Measurements from ENCODE around the gene H6PD. TPM values are rescaled to one million over a fixed set of nuclear protein-coding genes. Genes with fewer than 3 reads are reported as not detected.

H6PD gene
- total RNA-seq, 1 experiment from 2014 or later, result 12.6 TPM

GRCh38 chr1:9313576-9313975 lies 79.0 kb downstream of the H6PD start:
- H3K36me3 ChIP-seq, result peaks cover 21% of the 10 kb centered on the region
- H3K4me1 ChIP-seq (replicated peaks), result peaks cover 45% of the 10 kb centered on the region
- no peak for DNase-seq (ENCODE audit: low read depth in 1 of 2, low spot score in 2 of 2)

DNA sequence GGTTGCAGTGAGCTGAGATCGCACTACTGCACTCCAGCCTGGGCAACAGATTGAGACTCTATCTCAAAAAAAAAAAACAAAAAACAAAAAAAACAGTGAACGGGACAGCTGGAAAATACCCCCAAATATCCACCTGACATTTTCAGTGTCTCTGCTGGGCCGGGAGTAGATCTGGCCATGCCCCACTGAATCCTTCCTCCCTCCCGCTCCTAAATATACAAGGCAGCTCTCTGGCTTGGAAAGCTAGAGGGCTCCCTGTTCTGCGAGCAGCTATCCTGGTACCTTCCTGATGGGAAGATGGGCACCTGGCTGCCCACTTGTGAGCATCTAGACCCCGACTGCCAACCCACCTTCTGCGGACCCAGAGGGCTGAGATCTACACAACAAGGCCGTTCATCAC lies 79.5 kb downstream of the H6PD start:
- peaks cover 23% of the 10 kb centered on the region for H3K36me3 ChIP-seq
- H3K4me3 ChIP-seq, result no peak overlapping the region
- no peaks in the 10 kb centered on the region for H3K27me3 ChIP-seq (replicated peaks)
- peaks cover 48% of the 10 kb centered on the region for H3K4me1 ChIP-seq (replicated peaks)
- DNase-seq (ENCODE audit: low read depth in 1 of 2, low spot score in 2 of 2), result no peak
- no peaks in the 10 kb centered on the region for H3K9me3 ChIP-seq (replicated peaks)
- no peak overlapping the region for H3K27ac ChIP-seq

More at GRCh38 chr1:9313576-9313975, 79.0 kb downstream of the H6PD start:
- Histone ChIP-seq H3K9me3 (replicated peaks) (no peaks in the 10 kb centered on the region), H3K4me3 (no peak overlapping the region), H3K27ac (no peak overlapping the region), H3K27me3 (replicated peaks) (no peaks in the 10 kb centered on the region)

GRCh38 chr1:9314711-9315379 lies 80.3 kb downstream of the H6PD start:
- Histone ChIP-seq H3K36me3 (peaks cover 28% of the 10 kb centered on the region), H3K9me3 (replicated peaks) (no peaks in the 10 kb centered on the region), H3K4me1 (replicated peaks) (peaks cover 55% of the 10 kb centered on the region), H3K4me3 (no peak overlapping the region), H3K27ac (peak overlapping the region; percentile 83), H3K27me3 (replicated peaks) (no peaks in the 10 kb centered on the region)
- DNase-seq (ENCODE audit: low read depth in 1 of 2, low spot score in 2 of 2), result peak in 1 of 2 experiments; percentile 31

- peak overlapping the region; percentile 83 for H3K27ac ChIP-seq
- no peak overlapping the region for H3K4me3 ChIP-seq
- H3K27me3 ChIP-seq (replicated peaks), result no peaks in the 10 kb centered on the region
Measured at GRCh38 chr1:9315411-9316079, 81.0 kb downstream of the H6PD start.

DNA sequence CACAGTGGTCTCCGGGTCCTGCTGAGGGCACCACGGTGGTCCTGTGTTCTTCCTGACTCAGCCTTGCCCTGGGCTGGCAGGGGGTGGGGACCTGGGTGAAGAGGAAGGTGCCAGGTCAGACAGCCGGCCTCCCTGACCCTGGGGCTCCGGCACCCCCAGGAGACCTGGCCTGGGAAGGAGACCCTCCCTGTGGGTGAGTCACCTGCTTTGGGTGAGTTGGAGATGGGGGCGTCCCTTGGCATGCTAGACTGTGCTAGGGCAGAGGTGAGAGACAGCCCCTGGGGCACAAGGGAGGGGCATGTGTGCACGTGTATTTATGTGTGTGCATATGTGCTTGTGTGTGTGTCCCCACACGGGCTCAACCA lies 81.5 kb downstream of the H6PD start:
- H3K27ac ChIP-seq, result peak overlapping the region; percentile 83
- no peak for DNase-seq (ENCODE audit: low read depth in 1 of 2, low spot score in 2 of 2)

More at GRCh38 chr1:9315411-9316079, 81.0 kb downstream of the H6PD start:
- Histone ChIP-seq H3K4me1 (replicated peaks) (peaks cover 62% of the 10 kb centered on the region), H3K36me3 (peaks cover 28% of the 10 kb centered on the region), H3K9me3 (replicated peaks) (no peaks in the 10 kb centered on the region)
- peak; percentile 79 to 92 for DNase-seq (ENCODE audit: low read depth in 1 of 2, low spot score in 2 of 2)

GRCh38 chr1:9316512-9316911 lies 81.9 kb downstream of the H6PD start:
- Histone ChIP-seq H3K27ac (peak overlapping the region; percentile 83), H3K27me3 (replicated peaks) (no peaks in the 10 kb centered on the region), H3K9me3 (replicated peaks) (no peaks in the 10 kb centered on the region), H3K4me3 (no peak overlapping the region), H3K4me1 (replicated peaks) (peaks cover 72% of the 10 kb centered on the region), H3K36me3 (peaks cover 28% of the 10 kb centered on the region)
- no peak for DNase-seq (ENCODE audit: low read depth in 1 of 2, low spot score in 2 of 2)

More for the DNA sequence above, 81.5 kb downstream of the H6PD start:
- H3K4me1 ChIP-seq (replicated peaks), result peaks cover 67% of the 10 kb centered on the region
- no peak overlapping the region for H3K4me3 ChIP-seq
- no peaks in the 10 kb centered on the region for H3K27me3 ChIP-seq (replicated peaks)
- H3K9me3 ChIP-seq (replicated peaks), result no peaks in the 10 kb centered on the region
- H3K36me3 ChIP-seq, result peaks cover 28% of the 10 kb centered on the region

DNA sequence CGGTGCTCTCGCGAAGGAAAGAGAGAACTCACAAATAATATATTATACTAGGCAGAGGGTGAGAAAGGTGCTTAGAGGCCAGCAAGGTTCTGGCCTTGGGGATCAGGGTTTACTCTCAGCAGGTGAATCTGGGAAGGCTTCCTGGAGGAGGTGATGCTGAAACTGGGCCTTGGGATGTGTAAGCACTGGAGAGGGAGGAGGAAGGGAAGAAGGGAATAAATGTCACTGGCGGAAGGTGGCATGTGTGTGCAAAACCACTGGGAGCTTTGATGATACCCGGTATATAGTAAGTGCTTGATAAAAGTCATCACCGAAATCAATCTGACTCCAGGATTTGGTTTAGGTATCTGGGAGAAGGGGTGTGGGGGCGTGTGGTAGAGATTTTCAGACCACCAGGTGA lies 82.5 kb downstream of the H6PD start:
- H3K4me1 ChIP-seq (replicated peaks), result peaks cover 77% of the 10 kb centered on the region
- peak overlapping the region; percentile 83 for H3K27ac ChIP-seq
- DNase-seq (ENCODE audit: low read depth in 1 of 2, low spot score in 2 of 2), result no peak
- peaks cover 32% of the 10 kb centered on the region for H3K36me3 ChIP-seq
- no peak overlapping the region for H3K4me3 ChIP-seq
- H3K9me3 ChIP-seq (replicated peaks), result no peaks in the 10 kb centered on the region
- no peaks in the 10 kb centered on the region for H3K27me3 ChIP-seq (replicated peaks)

GRCh38 chr1:9317591-9318417 lies 83.2 kb downstream of the H6PD start:
- no peak overlapping the region for H3K4me3 ChIP-seq
- H3K27ac ChIP-seq, result peak overlapping the region; percentile 83
- no peaks in the 10 kb centered on the region for H3K27me3 ChIP-seq (replicated peaks)
- no peaks in the 10 kb centered on the region for H3K9me3 ChIP-seq (replicated peaks)
- peaks cover 37% of the 10 kb centered on the region for H3K36me3 ChIP-seq
- DNase-seq (ENCODE audit: low read depth in 1 of 2, low spot score in 2 of 2), result peak; percentile 82 to 84
- peaks cover 82% of the 10 kb centered on the region for H3K4me1 ChIP-seq (replicated peaks)

GRCh38 chr1:9319208-9319788 lies 84.7 kb downstream of the H6PD start:
- Histone ChIP-seq H3K27ac (no peak overlapping the region), H3K9me3 (replicated peaks) (no peaks in the 10 kb centered on the region), H3K4me3 (no peak overlapping the region), H3K4me1 (replicated peaks) (peaks cover 80% of the 10 kb centered on the region), H3K27me3 (replicated peaks) (no peaks in the 10 kb centered on the region), H3K36me3 (peaks cover 44% of the 10 kb centered on the region)
- DNase-seq (ENCODE audit: low read depth in 1 of 2, low spot score in 2 of 2), result no peak

DNA sequence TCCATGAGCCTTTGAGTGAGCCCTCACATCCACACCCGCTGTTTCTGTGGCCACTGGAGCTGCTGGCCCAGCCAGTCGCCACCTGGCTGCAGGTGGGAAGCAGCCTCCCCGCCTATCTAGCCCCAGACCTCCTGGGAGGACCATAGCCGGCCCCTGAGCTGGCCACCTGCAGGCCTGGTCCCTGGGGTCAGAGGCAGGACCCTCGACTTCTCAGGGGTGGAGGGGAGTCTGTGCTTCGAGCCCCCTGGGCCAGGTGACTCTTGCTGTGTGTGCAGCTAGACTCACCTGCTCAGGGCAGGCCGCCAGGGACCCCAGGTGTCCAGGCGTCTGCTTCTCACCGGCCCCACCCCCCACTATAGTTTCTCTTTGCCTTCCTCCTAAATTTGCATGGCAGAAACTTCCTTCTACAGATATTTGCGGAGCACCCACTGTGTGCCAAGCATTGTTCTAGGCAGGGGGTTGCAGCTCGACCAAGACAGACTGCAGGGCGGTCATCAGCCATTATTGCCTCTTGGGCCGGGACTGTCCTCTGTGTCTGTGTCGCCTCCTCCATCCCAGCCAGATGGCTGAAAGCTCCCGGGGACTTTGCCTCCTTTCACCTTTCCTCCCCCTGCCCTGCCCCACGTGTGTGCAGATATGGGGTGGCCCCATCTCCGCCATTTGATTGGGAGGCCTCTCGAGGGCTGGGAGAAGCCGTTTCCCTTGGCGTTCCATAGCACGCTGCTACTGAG lies 85.4 kb downstream of the H6PD start:
- no peak for DNase-seq (ENCODE audit: low read depth in 1 of 2, low spot score in 2 of 2)
- Histone ChIP-seq H3K9me3 (replicated peaks) (no peaks in the 10 kb centered on the region), H3K27me3 (replicated peaks) (no peaks in the 10 kb centered on the region), H3K4me3 (no peak overlapping the region), H3K27ac (no peak overlapping the region), H3K36me3 (peaks cover 46% of the 10 kb centered on the region), H3K4me1 (replicated peaks) (peaks cover 73% of the 10 kb centered on the region)

Measured in SJSA1 (cell line).